Mesenchymal stem cell (in vitro differentiated cells and primary cell): ENCODE measurements around the gene RIOK3.

Source experiments
- DNase-seq: peaks from one replicate; pipeline ENCODE4 v3.0.0-alpha.2; 2013
- H2AFZ ChIP-seq: one replicate; pipeline ENCODE4 v1.6.1; 2013; ENCODE audit warnings: low read depth, mild to moderate bottlenecking, control low read depth, inconsistent platforms, low read length, moderate library complexity
- H2AK5ac ChIP-seq: 2 replicates; pipeline ENCODE4 v1.6.1; 2013; ENCODE audit warnings: low read length, moderate library complexity, mild to moderate bottlenecking, inconsistent platforms; ENCODE audit not compliant: severe bottlenecking
- H2BK120ac ChIP-seq: one replicate; pipeline ENCODE4 v1.6.1; 2013; ENCODE audit warnings: low read depth, mild to moderate bottlenecking, inconsistent platforms, low read length, moderate library complexity
- H2BK12ac ChIP-seq, 2 experiments: one replicate each; pipeline ENCODE4 v1.6.1; 2013; ENCODE audit warnings: inconsistent platforms in 2 of 2, low read length in 2 of 2, mild to moderate bottlenecking in 2 of 2, moderate library complexity in 2 of 2, control low read depth in 1 of 2
- H2BK15ac ChIP-seq: one replicate; pipeline ENCODE4 v1.6.1; 2013; ENCODE audit warnings: mild to moderate bottlenecking, low read depth, inconsistent platforms; ENCODE audit not compliant: poor library complexity, severe bottlenecking
- H2BK5ac ChIP-seq: 2 replicates; pipeline ENCODE4 v1.6.1; 2013; ENCODE audit warnings: low read depth, mild to moderate bottlenecking, low read length, control low read depth, inconsistent platforms; ENCODE audit not compliant: poor library complexity, severe bottlenecking
- H3K14ac ChIP-seq, 2 experiments: one replicate each; pipeline ENCODE4 v1.6.1; 2013; ENCODE audit warnings: inconsistent platforms in 2 of 2, low read length in 2 of 2, control low read depth in 1 of 2, mild to moderate bottlenecking in 1 of 2, moderate library complexity in 1 of 2
- H3K18ac ChIP-seq, 2 experiments: one replicate each; pipeline ENCODE4 v1.6.1; 2013; ENCODE audit warnings: inconsistent platforms in 2 of 2, low read length in 2 of 2, control low read depth in 1 of 2, low read depth in 1 of 2, mild to moderate bottlenecking in 1 of 2
- H3K23ac ChIP-seq, 2 experiments: one replicate each; pipeline ENCODE4 v1.6.1; 2013; ENCODE audit warnings: inconsistent platforms in 2 of 2, low read length in 2 of 2, mild to moderate bottlenecking in 2 of 2, moderate library complexity in 2 of 2, control low read depth in 1 of 2
- H3K27ac ChIP-seq: 2 replicates; pipeline ENCODE4 v1.5.1; 2013; ENCODE audit warnings: mild to moderate bottlenecking, moderate library complexity, low read length, control low read depth, inconsistent platforms; ENCODE audit not compliant: poor library complexity, severe bottlenecking
- H3K27me3 ChIP-seq, 2 experiments: 2 replicates each; pipeline versions ENCODE4 v1.6.1 to v1.7.0; 2013; ENCODE audit warnings: low read length in 2 of 2, mild to moderate bottlenecking in 2 of 2, moderate library complexity in 2 of 2, control low read depth in 1 of 2, inconsistent platforms in 1 of 2; ENCODE audit not compliant: control insufficient read depth in 1 of 2, insufficient read depth in 1 of 2
- H3K36me3 ChIP-seq, 2 experiments: 2 replicates each; pipeline versions ENCODE4 v1.6.1 to v1.7.0; 2013; ENCODE audit warnings: low read length in 2 of 2, control low read depth in 1 of 2, inconsistent platforms in 1 of 2, low read depth in 1 of 2, mild to moderate bottlenecking in 1 of 2; ENCODE audit not compliant: insufficient read depth in 2 of 2, control insufficient read depth in 1 of 2
- H3K4ac ChIP-seq, 2 experiments: one replicate each; pipeline ENCODE4 v1.6.1; 2013; ENCODE audit warnings: inconsistent platforms in 2 of 2, low read length in 2 of 2, mild to moderate bottlenecking in 2 of 2, moderate library complexity in 2 of 2, control low read depth in 1 of 2, low read depth in 1 of 2
- H3K4me1 ChIP-seq: 2 replicates; pipeline ENCODE4 v1.6.1; 2013; ENCODE audit warnings: low read depth, low read length, control low read depth; ENCODE audit not compliant: control insufficient read depth, insufficient read depth
- H3K4me2 ChIP-seq: 2 replicates; pipeline ENCODE4 v1.6.1; 2013; ENCODE audit warnings: low read length, mild to moderate bottlenecking, inconsistent platforms; ENCODE audit not compliant: poor library complexity, severe bottlenecking
- H3K4me3 ChIP-seq, 2 experiments: 2 replicates each; pipeline versions ENCODE4 v1.5.1 to v1.7.0; 2013; ENCODE audit warnings: low read length in 2 of 2, mild to moderate bottlenecking in 2 of 2, control low read depth in 1 of 2, low read depth in 1 of 2; ENCODE audit not compliant: insufficient read depth in 1 of 2
- H3K79me1 ChIP-seq: replicated peaks from 2 replicates; pipeline ENCODE4 v1.6.1; 2013; ENCODE audit warnings: mild to moderate bottlenecking, control low read depth, low read length, inconsistent platforms; ENCODE audit not compliant: poor library complexity, severe bottlenecking
- H3K9ac ChIP-seq: 2 replicates; pipeline ENCODE4 v1.7.0; 2013; ENCODE audit warnings: mild to moderate bottlenecking, low read length, moderate library complexity
- H3K9me3 ChIP-seq: 2 replicates; pipeline ENCODE4 v1.7.0; 2013; ENCODE audit warnings: mild to moderate bottlenecking, low read length; ENCODE audit not compliant: control insufficient read depth
- H4K8ac ChIP-seq: one replicate; pipeline ENCODE4 v1.6.1; 2013; ENCODE audit warnings: inconsistent platforms, mild to moderate bottlenecking, low read length, moderate library complexity
- H4K91ac ChIP-seq: one replicate; pipeline ENCODE4 v1.6.1; 2013; ENCODE audit warnings: mild to moderate bottlenecking, low read length, inconsistent platforms
- WGBS: methylation state at CpG from one replicate; pipeline ENCODE4 v1.1.7; 2013; ENCODE audit warnings: mixed read lengths; 5-methylcytosine and 5-hydroxymethylcytosine counted together

Gene RIOK3

GRCh38 chr18:23412351-23412964 lies 40.6 kb upstream of the RIOK3 start:
- Histone ChIP-seq H3K4me1 (no peaks in the 10 kb centered on the region), H4K91ac (no peak overlapping the region), H4K8ac (no peak overlapping the region), H3K4ac (no peak overlapping the region), H3K4me2 (no peak overlapping the region), H2AFZ (no peak overlapping the region), H3K9ac (no peak overlapping the region), H2BK12ac (no peak overlapping the region), H3K9me3 (no peaks in the 10 kb centered on the region), H2AK5ac (peak overlapping the region; percentile 13), H2BK120ac (no peak overlapping the region), H3K27ac (no peak overlapping the region), H3K36me3 (peaks cover 3 to 6% of the 10 kb centered on the region in 2 experiments), H2BK5ac (no peak overlapping the region), H2BK15ac (no peak overlapping the region), H3K4me3 (no peak overlapping the region), H3K27me3 (no peaks in the 10 kb centered on the region), H3K18ac (no peak overlapping the region), H3K23ac (no peak overlapping the region), H3K14ac (no peak overlapping the region), H3K79me1 (peaks cover 4% of the 10 kb centered on the region)
- DNase-seq, result no peak
- 83% methylated on average over 3 of the region's 3 CpGs for WGBS

- Histone ChIP-seq H2BK15ac (no peak overlapping the region), H2AFZ (no peak overlapping the region), H4K91ac (no peak overlapping the region), H3K14ac (no peak overlapping the region), H3K4ac (no peak overlapping the region), H3K4me1 (no peaks in the 10 kb centered on the region), H3K27ac (no peak overlapping the region), H2BK5ac (no peak overlapping the region), H3K36me3 (peaks cover 3 to 6% of the 10 kb centered on the region in 2 experiments), H2BK120ac (no peak overlapping the region), H2AK5ac (no peak overlapping the region), H3K9ac (no peak overlapping the region), H4K8ac (no peak overlapping the region), H3K23ac (no peak overlapping the region), H3K9me3 (no peaks in the 10 kb centered on the region), H3K4me3 (no peak overlapping the region), H2BK12ac (no peak overlapping the region), H3K79me1 (peaks cover 4% of the 10 kb centered on the region), H3K27me3 (no peaks in the 10 kb centered on the region), H3K18ac (no peak overlapping the region), H3K4me2 (no peak overlapping the region)
- DNase-seq, result no peak
- WGBS, result 93% methylated on average over 4 of the region's 4 CpGs
Measured at GRCh38 chr18:23415515-23415914, 37.6 kb upstream of the RIOK3 start.

GRCh38 chr18:23416298-23416697 lies 36.8 kb upstream of the RIOK3 start:
- Histone ChIP-seq H4K91ac (no peak overlapping the region), H2BK12ac (no peak overlapping the region)
- 87% methylated on average over 3 of the region's 3 CpGs for WGBS

GRCh38 chr18:23421277-23421676 lies 31.8 kb upstream of the RIOK3 start:
- H3K79me1 ChIP-seq, result peaks cover 12% of the 10 kb centered on the region
- DNase-seq, result no peak
- H3K14ac ChIP-seq, result no peak overlapping the region
- H3K23ac ChIP-seq, result no peak overlapping the region
- no peak overlapping the region for H2BK15ac ChIP-seq
- no peak overlapping the region for H3K4me2 ChIP-seq
- H3K4ac ChIP-seq, result no peak overlapping the region
- no peak overlapping the region for H2BK12ac ChIP-seq
- H2AK5ac ChIP-seq, result no peak overlapping the region
- H3K4me3 ChIP-seq, result no peak overlapping the region
- H2AFZ ChIP-seq, result no peak overlapping the region
- no peak overlapping the region for H3K18ac ChIP-seq
- no peak overlapping the region for H2BK120ac ChIP-seq
- no peak overlapping the region for H3K9ac ChIP-seq
- no peak overlapping the region for H2BK5ac ChIP-seq
- no peak overlapping the region for H4K8ac ChIP-seq
- no peaks in the 10 kb centered on the region for H3K9me3 ChIP-seq
- WGBS, result 100% methylated on average over 1 of the region's 1 CpG
- peaks cover 0 to 3% of the 10 kb centered on the region in 2 experiments for H3K36me3 ChIP-seq
- no peak overlapping the region for H4K91ac ChIP-seq
- no peaks in the 10 kb centered on the region for H3K27me3 ChIP-seq
- H3K4me1 ChIP-seq, result peaks cover 4% of the 10 kb centered on the region
- H3K27ac ChIP-seq, result no peak overlapping the region

More at GRCh38 chr18:23416298-23416697, 36.8 kb upstream of the RIOK3 start:
- Histone ChIP-seq H2AK5ac (no peak overlapping the region), H3K79me1 (peaks cover 4% of the 10 kb centered on the region), H3K9ac (no peak overlapping the region), H2BK120ac (no peak overlapping the region), H3K4me1 (no peaks in the 10 kb centered on the region), H2BK5ac (no peak overlapping the region), H3K9me3 (no peaks in the 10 kb centered on the region), H2AFZ (no peak overlapping the region), H4K8ac (no peak overlapping the region), H3K4ac (no peak overlapping the region), H3K18ac (no peak overlapping the region), H2BK15ac (no peak overlapping the region), H3K4me3 (no peak overlapping the region), H3K4me2 (no peak overlapping the region), H3K14ac (no peak overlapping the region), H3K27me3 (no peaks in the 10 kb centered on the region), H3K23ac (no peak overlapping the region), H3K27ac (no peak overlapping the region), H3K36me3 (peaks cover 3 to 6% of the 10 kb centered on the region in 2 experiments)
- DNase-seq, result no peak
